ENCODE measurements around the gene ADAM30.
"Not testable (repeated sequence)": the region's sequence is repeated elsewhere in the genome, so short reads cannot be mapped to it uniquely, and the experiment has no call there.

Gene ADAM30

GRCh38 chr1:119861547-119861946 lies 34.8 kb downstream of the ADAM30 start:
- no peak overlapping the region for H3K27ac ChIP-seq
- TF ChIP-seq, protein P1, sequence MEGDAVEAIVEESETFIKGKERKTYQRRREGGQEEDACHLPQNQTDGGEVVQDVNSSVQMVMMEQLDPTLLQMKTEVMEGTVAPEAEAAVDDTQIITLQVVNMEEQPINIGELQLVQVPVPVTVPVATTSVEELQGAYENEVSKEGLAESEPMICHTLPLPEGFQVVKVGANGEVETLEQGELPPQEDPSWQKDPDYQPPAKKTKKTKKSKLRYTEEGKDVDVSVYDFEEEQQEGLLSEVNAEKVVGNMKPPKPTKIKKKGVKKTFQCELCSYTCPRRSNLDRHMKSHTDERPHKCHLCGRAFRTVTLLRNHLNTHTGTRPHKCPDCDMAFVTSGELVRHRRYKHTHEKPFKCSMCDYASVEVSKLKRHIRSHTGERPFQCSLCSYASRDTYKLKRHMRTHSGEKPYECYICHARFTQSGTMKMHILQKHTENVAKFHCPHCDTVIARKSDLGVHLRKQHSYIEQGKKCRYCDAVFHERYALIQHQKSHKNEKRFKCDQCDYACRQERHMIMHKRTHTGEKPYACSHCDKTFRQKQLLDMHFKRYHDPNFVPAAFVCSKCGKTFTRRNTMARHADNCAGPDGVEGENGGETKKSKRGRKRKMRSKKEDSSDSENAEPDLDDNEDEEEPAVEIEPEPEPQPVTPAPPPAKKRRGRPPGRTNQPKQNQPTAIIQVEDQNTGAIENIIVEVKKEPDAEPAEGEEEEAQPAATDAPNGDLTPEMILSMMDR (IDR thresholded peaks at IDR 0.05; ENCODE audit: low read depth, low read length) = no peak
- H3K36me3 ChIP-seq = no peaks in the 10 kb centered on the region
- no peak overlapping the region for H3K4me3 ChIP-seq (ENCODE audit: low read depth, low read length)
- no peaks in the 10 kb centered on the region for H3K9me3 ChIP-seq (ENCODE audit: severe bottlenecking)
- no peak for DNase-seq
- H3K27me3 ChIP-seq (ENCODE audit: insufficient read depth, low read depth, severe bottlenecking) = no peaks in the 10 kb centered on the region

DNA sequence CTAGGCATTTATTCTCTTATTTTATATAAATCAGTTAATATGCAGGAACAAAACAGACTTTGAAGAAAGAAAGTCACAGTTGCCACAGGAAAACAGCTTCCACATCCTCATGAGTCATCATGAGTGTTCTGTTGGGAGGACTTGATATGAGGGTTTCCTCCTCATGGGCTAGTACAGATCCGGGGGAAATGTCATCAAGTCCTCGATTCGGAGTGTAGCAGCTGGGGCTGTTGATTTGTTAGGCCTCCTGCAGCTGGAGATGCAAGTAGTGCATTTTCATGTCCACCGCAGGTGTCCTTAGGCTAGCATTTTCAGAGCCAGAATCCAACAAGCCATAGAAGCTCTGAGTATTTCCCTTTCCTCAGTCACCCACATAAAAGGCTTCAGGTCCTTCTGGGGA lies 36.7 kb downstream of the ADAM30 start:
- TF ChIP-seq, protein P1 (IDR thresholded peaks at IDR 0.05; ENCODE audit: low read depth, low read length) = no peak
- no peaks in the 10 kb centered on the region for H3K27me3 ChIP-seq (ENCODE audit: insufficient read depth, low read depth, severe bottlenecking)
- no peak overlapping the region for H3K4me3 ChIP-seq (ENCODE audit: low read depth, low read length)
- no peak for DNase-seq
- no peak overlapping the region for H3K27ac ChIP-seq
- no peaks in the 10 kb centered on the region for H3K9me3 ChIP-seq (ENCODE audit: severe bottlenecking)
- no peaks in the 10 kb centered on the region for H3K36me3 ChIP-seq

- not testable (repeated sequence) for H3K27ac ChIP-seq; H3K36me3 ChIP-seq; H3K9me3 ChIP-seq (ENCODE audit: severe bottlenecking); DNase-seq; H3K27me3 ChIP-seq (ENCODE audit: insufficient read depth, low read depth, severe bottlenecking); H3K4me3 ChIP-seq (ENCODE audit: low read depth, low read length)
Measured at GRCh38 chr1:119858556-119859214, 37.6 kb downstream of the ADAM30 start.

- DNase-seq = no peak
- Histone ChIP-seq H3K27me3 (ENCODE audit: insufficient read depth, low read depth, severe bottlenecking) (no peaks in the 10 kb centered on the region), H3K4me3 (ENCODE audit: low read depth, low read length) (no peak overlapping the region), H3K36me3 (no peaks in the 10 kb centered on the region), H3K9me3 (ENCODE audit: severe bottlenecking) (no peaks in the 10 kb centered on the region), H3K27ac (no peak overlapping the region)
- TF ChIP-seq, protein P1 (IDR thresholded peaks at IDR 0.05; ENCODE audit: low read depth, low read length) = no peak
Measured at GRCh38 chr1:119858126-119858525, 38.2 kb downstream of the ADAM30 start.

- H3K27me3 ChIP-seq (ENCODE audit: insufficient read depth, low read depth, severe bottlenecking) = no peaks in the 10 kb centered on the region
- no peaks in the 10 kb centered on the region for H3K36me3 ChIP-seq
- DNase-seq = no peak
- TF ChIP-seq, protein P1 (IDR thresholded peaks at IDR 0.05; ENCODE audit: low read depth, low read length) = no peak
- no peak overlapping the region for H3K27ac ChIP-seq
- no peak overlapping the region for H3K4me3 ChIP-seq (ENCODE audit: low read depth, low read length)
- H3K9me3 ChIP-seq (ENCODE audit: severe bottlenecking) = no peaks in the 10 kb centered on the region
Measured at GRCh38 chr1:119853155-119853554, 43.2 kb downstream of the ADAM30 start.

GRCh38 chr1:119844206-119844605 lies 52.1 kb downstream of the ADAM30 start:
- H3K27me3 ChIP-seq (ENCODE audit: insufficient read depth, low read depth, severe bottlenecking); H3K27ac ChIP-seq; H3K9me3 ChIP-seq (ENCODE audit: severe bottlenecking); DNase-seq; H3K4me3 ChIP-seq (ENCODE audit: low read depth, low read length); H3K36me3 ChIP-seq: not testable (repeated sequence)
